ENCODE results near the gene IQGAP2. TPM values are rescaled to one million over a fixed set of nuclear protein-coding genes. Genes with fewer than 3 reads are reported as not detected.

Gene IQGAP2
- total RNA-seq, 2 experiments from 2014 or later = 90.5 to 117 TPM

GRCh38 chr5:76682387-76682786 is 279.3 kb downstream of the IQGAP2 start:
- Mint-ChIP-seq H3K36me3 (ENCODE audit: low read depth) (peaks cover 71% of the 10 kb centered on the region), H3K27ac (no peak overlapping the region), H3K9me3 (no peaks in the 10 kb centered on the region), H3K4me1 (peaks cover 7% of the 10 kb centered on the region), H3K27me3 (no peaks in the 10 kb centered on the region), H3K4me3 (no peak overlapping the region)
- no peak for DNase-seq
- POLR2A ChIA-PET = no interaction called here
- CTCF ChIA-PET = interaction anchor here (1.3 kb wide), 1 partner anchor 20 kb away, joined by 3 read pairs; no protein-coding TSS in a partner anchor

GRCh38 chr5:76683816-76684731 is 281.0 kb downstream of the IQGAP2 start:
- no peaks in the 10 kb centered on the region for H3K27me3 Mint-ChIP-seq
- peaks cover 74% of the 10 kb centered on the region for H3K36me3 Mint-ChIP-seq (ENCODE audit: low read depth)
- H3K27ac Mint-ChIP-seq = peak overlapping the region; percentile 2
- peaks cover 9% of the 10 kb centered on the region for H3K4me1 Mint-ChIP-seq
- ChIA-PET POLR2A (no interaction called here), CTCF (interaction anchor here (0.5 to 1.4 kb wide), 5 partner anchors 13 to 102 kb away, joined by 3 to 6 read pairs (median 3); no protein-coding TSS in a partner anchor)
- no peak overlapping the region for H3K4me3 Mint-ChIP-seq
- no peak for DNase-seq
- no peaks in the 10 kb centered on the region for H3K9me3 Mint-ChIP-seq

GRCh38 chr5:76684756-76685519 is 281.9 kb downstream of the IQGAP2 start:
- CTCF ChIA-PET = interaction anchor here (0.5 to 1.4 kb wide), 4 partner anchors 13 to 173 kb away, joined by 3 to 6 read pairs (median 3); no protein-coding TSS in a partner anchor
- DNase-seq = no peak
- peaks cover 72% of the 10 kb centered on the region for H3K36me3 Mint-ChIP-seq (ENCODE audit: low read depth)
- POLR2A ChIA-PET = no interaction called here
- no peak overlapping the region for H3K27ac Mint-ChIP-seq
- H3K9me3 Mint-ChIP-seq = no peaks in the 10 kb centered on the region
- H3K27me3 Mint-ChIP-seq = no peaks in the 10 kb centered on the region
- no peak overlapping the region for H3K4me3 Mint-ChIP-seq
- peaks cover 9% of the 10 kb centered on the region for H3K4me1 Mint-ChIP-seq

GRCh38 chr5:76685704-76686103 is 282.6 kb downstream of the IQGAP2 start:
- no peak for DNase-seq
- Mint-ChIP-seq H3K4me3 (no peak overlapping the region), H3K36me3 (ENCODE audit: low read depth) (peaks cover 71% of the 10 kb centered on the region), H3K9me3 (no peaks in the 10 kb centered on the region), H3K27ac (no peak overlapping the region), H3K27me3 (no peaks in the 10 kb centered on the region), H3K4me1 (peaks cover 8% of the 10 kb centered on the region)
- POLR2A ChIA-PET = no interaction called here
- CTCF ChIA-PET = interaction anchor here (0.6 kb wide), 1 partner anchor 172 kb away, joined by 3 read pairs; no protein-coding TSS in a partner anchor

DNA sequence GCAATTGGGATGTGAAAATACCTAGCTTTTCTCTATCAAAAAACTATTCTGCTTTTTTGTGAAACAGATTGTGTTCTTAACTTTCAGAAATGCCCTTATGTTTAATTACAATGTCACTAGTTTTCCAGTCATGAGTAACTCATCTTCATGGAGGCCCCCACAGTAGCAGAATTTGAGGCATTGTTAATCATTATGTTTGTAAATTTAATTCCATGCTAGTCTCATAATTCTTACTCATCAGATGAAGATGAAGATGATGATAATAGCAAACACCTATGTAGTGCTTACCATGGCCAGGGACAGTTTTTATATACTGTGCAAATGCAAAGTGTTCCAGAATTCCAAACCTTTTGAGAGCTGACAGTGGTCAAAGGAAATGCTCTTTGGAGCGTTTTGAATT is 285.1 kb downstream of the IQGAP2 start:
- POLR2A ChIA-PET = no interaction called here
- CTCF ChIA-PET = interaction anchor here (0.6 kb wide), 1 partner anchor 60 kb away, joined by 3 read pairs; no protein-coding TSS in a partner anchor
- Mint-ChIP-seq H3K9me3 (no peaks in the 10 kb centered on the region), H3K27ac (no peak overlapping the region), H3K4me3 (no peak overlapping the region), H3K27me3 (no peaks in the 10 kb centered on the region), H3K36me3 (ENCODE audit: low read depth) (peaks cover 72% of the 10 kb centered on the region), H3K4me1 (peaks cover 18% of the 10 kb centered on the region)
- no peak for DNase-seq

- ChIA-PET POLR2A (no interaction called here), CTCF (interaction anchor here (0.9 to 1.6 kb wide), 3 partner anchors 17 to 86 kb away, joined by 3 to 6 read pairs (median 4); no protein-coding TSS in a partner anchor)
- H3K36me3 Mint-ChIP-seq (ENCODE audit: low read depth) = peaks cover 67% of the 10 kb centered on the region
- no peaks in the 10 kb centered on the region for H3K27me3 Mint-ChIP-seq
- no peak overlapping the region for H3K4me3 Mint-ChIP-seq
- H3K4me1 Mint-ChIP-seq = peaks cover 18% of the 10 kb centered on the region
- no peak for DNase-seq
- no peaks in the 10 kb centered on the region for H3K9me3 Mint-ChIP-seq
- H3K27ac Mint-ChIP-seq = no peak overlapping the region
These were observed 285.8 kb downstream of the IQGAP2 start for GRCh38 chr5:76688836-76689235.

GRCh38 chr5:76689321-76690036 is 286.4 kb downstream of the IQGAP2 start:
- Mint-ChIP-seq H3K36me3 (ENCODE audit: low read depth) (peaks cover 63% of the 10 kb centered on the region), H3K4me3 (no peak overlapping the region), H3K4me1 (peaks cover 18% of the 10 kb centered on the region), H3K9me3 (no peaks in the 10 kb centered on the region), H3K27ac (no peak overlapping the region), H3K27me3 (no peaks in the 10 kb centered on the region)
- POLR2A ChIA-PET = no interaction called here
- CTCF ChIA-PET = interaction anchor here (0.6 to 1.6 kb wide), 4 partner anchors 16 to 199 kb away, joined by 3 to 7 read pairs (median 5); no protein-coding TSS in a partner anchor
- no peak for DNase-seq

GRCh38 chr5:76690037-76690679 is 287.1 kb downstream of the IQGAP2 start:
- Mint-ChIP-seq H3K36me3 (ENCODE audit: low read depth) (peaks cover 62% of the 10 kb centered on the region), H3K27me3 (no peaks in the 10 kb centered on the region), H3K9me3 (no peaks in the 10 kb centered on the region), H3K4me3 (no peak overlapping the region), H3K4me1 (peaks cover 16% of the 10 kb centered on the region), H3K27ac (no peak overlapping the region)
- ChIA-PET POLR2A (interaction anchor here (0.6 kb wide), 1 partner anchor 21 kb away, joined by 3 read pairs; no protein-coding TSS in a partner anchor), CTCF (interaction anchor here (0.5 to 1.6 kb wide), 3 partner anchors 46 to 299 kb away, joined by 3 to 6 read pairs (median 4); no protein-coding TSS in a partner anchor)
- no peak for DNase-seq

DNA sequence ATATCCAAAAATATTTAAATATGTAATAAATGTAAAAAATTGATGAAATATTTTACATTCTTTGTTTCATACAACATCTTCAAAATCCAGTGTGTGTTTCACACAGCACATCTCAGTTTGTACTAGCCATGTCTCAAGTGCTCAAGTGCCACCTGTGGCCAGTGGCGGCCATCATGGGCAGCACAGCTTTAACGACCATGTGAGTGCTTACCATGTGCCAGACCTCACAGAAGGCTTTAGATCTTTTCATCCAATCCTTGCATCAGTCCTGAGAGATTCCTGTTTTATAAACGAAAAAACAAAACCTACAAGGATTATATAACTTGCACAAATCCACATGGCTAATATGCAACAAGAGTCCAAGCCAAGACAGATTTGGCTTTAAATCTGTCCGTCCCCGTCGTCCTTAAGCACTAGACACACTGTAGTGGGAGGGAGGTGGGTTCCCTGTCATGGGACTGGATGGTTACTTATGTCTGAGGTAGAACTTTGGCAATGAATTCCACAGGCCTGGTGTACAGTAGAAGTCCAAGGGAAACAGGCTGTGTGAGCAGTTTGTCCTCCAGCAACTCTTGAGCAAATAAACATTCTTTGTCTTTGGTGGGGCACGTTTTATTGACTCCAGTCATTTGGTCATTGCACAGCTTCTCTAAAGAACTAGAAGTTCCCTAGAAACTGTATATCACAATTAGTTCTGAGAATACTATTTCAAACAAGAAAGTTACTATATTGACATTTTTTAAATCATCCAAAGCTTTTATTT is 287.8 kb downstream of the IQGAP2 start:
- CTCF ChIA-PET = interaction anchor here (0.5 to 1.6 kb wide), 2 partner anchors 84 to 298 kb away, joined by 4 to 6 read pairs; no protein-coding TSS in a partner anchor

GRCh38 chr5:76691467-76692273 is 288.6 kb downstream of the IQGAP2 start:
- no peak overlapping the region for H3K4me3 Mint-ChIP-seq
- H3K4me1 Mint-ChIP-seq = peaks cover 16% of the 10 kb centered on the region
- ChIA-PET POLR2A (no interaction called here), CTCF (interaction anchor here (0.6 to 1.3 kb wide), 2 partner anchors 20 to 581 kb away, joined by 3 to 4 read pairs; no protein-coding TSS in a partner anchor)
- H3K36me3 Mint-ChIP-seq (ENCODE audit: low read depth) = peaks cover 62% of the 10 kb centered on the region
- no peaks in the 10 kb centered on the region for H3K9me3 Mint-ChIP-seq
- H3K27ac Mint-ChIP-seq = no peak overlapping the region
- H3K27me3 Mint-ChIP-seq = no peaks in the 10 kb centered on the region
- no peak for DNase-seq

More for the DNA sequence above, 287.8 kb downstream of the IQGAP2 start:
- POLR2A ChIA-PET = no interaction called here
- Mint-ChIP-seq H3K27me3 (no peaks in the 10 kb centered on the region), H3K9me3 (no peaks in the 10 kb centered on the region), H3K4me3 (no peak overlapping the region), H3K4me1 (peaks cover 16% of the 10 kb centered on the region), H3K36me3 (ENCODE audit: low read depth) (peaks cover 63% of the 10 kb centered on the region), H3K27ac (no peak overlapping the region)
- no peak for DNase-seq

- no peak for DNase-seq
- H3K4me1 Mint-ChIP-seq = peaks cover 16% of the 10 kb centered on the region
- H3K27me3 Mint-ChIP-seq = no peaks in the 10 kb centered on the region
- H3K27ac Mint-ChIP-seq = no peak overlapping the region
- ChIA-PET POLR2A (no interaction called here), CTCF (interaction anchor here (1.3 kb wide), 1 partner anchor 20 kb away, joined by 4 read pairs; no protein-coding TSS in a partner anchor)
- no peak overlapping the region for H3K4me3 Mint-ChIP-seq
- H3K36me3 Mint-ChIP-seq (ENCODE audit: low read depth) = peaks cover 58% of the 10 kb centered on the region
- H3K9me3 Mint-ChIP-seq = no peaks in the 10 kb centered on the region
These were observed 289.1 kb downstream of the IQGAP2 start for GRCh38 chr5:76692274-76692540.
